ENCODE measurements around the gene CROCC2.

The CROCC2 gene

DNA sequence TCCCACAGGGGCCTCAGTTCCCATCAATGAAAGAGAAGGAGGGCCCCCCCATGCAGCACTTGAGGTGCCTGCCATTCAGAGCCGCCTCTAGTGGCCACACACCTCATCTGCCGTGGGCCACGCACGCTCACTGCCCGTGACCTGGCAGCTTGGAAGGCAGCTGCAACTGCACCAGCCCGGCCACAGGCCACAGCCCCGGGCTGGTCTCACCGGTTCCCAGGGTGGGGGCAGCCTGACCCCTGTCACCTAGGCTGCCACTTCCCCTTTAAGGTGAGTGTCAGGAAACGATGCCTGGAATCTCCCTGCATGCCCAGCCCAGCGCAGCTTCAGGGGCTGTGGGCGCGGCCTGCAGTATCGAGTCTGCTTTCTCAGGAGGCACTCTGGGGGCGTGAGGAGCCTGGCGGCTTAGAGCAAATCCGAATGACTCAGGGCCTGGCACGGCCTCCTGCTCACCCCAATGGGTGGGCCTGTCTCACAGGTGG lies 12.7 kb upstream of the CROCC2 start:
- no peak for DNase-seq

DNA sequence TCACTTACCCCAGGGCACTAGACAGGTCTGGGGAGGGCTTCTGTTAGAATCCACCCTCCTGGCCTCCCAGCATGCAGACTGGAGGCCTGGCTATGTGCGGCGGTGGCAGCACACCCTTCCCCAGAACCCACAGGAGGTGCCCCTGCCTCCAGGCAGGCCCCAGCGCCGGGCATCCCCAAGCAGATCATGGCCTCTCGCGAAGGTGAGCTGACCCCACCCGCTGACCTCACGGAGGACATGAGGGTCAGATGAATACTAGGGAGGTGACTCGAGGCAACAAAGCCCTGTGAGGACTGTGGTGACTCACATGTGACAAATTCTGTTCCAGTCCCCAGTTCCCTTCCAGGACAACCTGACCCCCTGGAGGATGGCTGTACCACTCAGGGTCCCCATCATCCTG lies 12.1 kb upstream of the CROCC2 start:
- DNase-seq: no peak

DNA sequence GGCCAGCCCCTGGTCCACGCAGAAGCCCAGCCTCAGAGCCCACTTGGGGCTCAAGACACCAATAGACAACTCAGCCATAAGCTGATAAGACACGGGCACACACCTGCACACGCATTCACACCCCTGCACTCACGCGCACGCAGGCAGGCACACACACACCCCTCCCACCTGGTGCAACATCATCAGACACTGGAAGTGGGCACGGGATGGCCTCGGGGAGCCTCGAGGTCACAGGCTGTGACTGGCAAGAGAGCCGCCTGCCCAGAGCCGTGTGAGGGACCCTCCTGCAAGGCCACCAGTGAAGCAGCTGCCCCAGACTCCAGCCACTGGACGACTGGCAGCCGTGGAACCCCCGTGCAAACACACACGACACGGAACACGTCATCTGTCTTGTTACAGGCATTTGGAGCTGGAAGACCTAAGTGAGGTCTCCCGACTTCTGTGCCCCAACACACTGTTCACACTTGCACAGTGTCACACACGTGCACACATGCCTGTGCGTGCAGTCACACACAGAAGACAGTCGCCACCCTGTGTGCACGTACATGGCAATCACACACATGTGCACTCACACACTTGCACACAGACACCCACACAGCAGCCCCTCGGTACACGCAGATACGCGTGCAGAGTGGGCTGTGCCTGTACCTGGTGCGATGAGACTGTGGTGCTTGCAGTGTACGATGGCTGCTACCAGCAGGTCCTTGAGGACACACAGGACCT lies 11.1 kb upstream of the CROCC2 start:
- no peak for DNase-seq

DNA sequence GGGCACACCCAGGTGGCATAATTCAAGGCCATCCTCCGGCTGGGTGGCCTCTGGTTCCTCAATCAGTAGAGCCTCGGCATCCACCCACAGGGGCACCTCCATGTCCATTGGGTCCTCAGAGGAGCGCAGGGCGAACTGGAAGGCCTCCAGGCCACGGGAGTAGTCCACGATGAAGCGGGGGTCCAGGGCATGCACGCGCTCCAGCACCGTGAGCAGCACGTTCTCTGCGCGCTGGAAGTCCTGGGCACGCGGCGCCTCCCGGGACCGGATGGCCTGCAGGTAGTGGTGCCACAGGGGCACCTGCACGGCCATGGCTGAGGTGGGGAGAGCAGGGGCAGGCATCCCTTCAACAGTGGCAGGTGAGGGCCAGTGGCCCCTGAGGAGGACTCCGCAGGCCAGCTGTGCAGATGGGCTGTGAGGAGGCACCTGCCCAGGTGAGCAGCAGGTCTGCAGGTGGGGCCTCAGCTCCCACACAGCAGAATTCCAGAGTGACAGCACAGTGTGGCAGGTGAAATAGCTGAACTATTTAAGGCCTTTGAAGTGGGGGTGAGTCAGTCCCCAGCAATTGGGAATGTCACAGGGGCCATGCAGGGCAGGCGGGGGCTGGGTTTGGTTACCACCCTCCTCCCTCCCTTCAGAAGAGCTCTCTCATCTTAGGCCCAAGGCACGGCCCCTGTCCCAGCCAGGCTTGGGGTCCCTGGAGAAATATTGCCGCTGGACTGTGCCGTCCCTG lies 10.3 kb upstream of the CROCC2 start, which contains the start of gene MAB21L4:
Gene MAB21L4, minus strand, starts transcription at position 501 of the 733 bp plus-strand sequence. Its CDS starts 159 bp downstream, at position 342.
- no peak for DNase-seq

DNA sequence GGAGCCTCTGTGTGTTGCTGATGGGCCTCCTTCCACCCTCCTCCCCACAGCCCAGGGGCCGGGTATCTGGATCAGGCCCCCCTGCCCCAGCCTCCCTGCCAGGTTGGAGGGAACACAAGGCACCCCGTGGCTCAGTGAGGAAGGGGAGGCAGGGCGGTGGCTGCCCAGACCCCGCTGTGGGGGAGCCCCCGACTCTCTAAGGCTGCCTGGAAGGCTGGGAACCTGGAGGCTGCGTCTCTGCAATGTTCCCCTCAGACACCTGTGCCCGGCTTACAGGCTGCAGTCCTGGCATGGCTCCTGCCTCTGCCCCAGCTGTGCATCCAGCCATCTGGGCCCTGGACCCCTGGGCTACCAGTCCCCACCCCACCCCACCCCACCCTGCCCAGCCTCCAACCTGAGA lies 9.7 kb upstream of the CROCC2 start:
- no peak for DNase-seq

DNA sequence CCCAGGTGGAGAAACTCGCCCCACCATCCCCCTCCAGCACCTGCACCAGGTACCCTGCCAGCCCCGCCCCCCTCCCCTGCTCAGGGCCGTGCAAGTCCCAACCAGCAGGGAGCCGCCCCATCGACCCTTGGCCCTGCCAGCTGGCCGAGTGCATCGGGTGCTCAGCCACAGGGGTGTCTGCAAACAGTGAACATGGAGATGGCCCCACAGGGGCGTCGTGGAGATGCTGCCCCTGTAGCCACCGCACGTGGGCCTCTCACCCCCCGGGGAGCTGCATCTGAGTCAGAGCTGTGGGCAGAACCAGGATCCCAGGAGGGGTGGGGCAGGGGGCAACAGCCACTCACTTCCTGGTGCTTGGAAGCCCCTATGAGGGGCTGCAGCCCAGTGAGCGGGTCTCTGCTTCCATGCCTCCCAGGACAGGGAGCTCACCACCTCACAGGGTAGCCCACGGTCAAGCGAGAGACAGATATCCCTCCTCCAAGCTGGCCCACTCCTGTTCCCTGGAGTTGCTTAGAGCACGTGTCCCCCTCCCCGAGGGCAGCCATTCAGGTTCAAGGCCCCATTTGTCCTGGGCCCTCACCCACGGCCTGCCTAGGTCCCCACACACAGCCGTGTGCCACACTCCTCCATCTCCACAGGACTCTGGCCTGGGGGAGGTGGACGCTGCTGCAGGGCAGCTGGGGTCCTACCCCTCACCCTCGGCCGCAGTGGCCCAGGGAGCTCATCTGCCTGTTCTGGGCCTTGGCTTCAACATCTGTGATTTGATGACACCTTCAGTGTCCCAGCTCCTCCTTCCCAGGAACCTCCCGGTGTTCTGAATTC lies 9.1 kb upstream of the CROCC2 start:
- DNase-seq: no peak

DNA sequence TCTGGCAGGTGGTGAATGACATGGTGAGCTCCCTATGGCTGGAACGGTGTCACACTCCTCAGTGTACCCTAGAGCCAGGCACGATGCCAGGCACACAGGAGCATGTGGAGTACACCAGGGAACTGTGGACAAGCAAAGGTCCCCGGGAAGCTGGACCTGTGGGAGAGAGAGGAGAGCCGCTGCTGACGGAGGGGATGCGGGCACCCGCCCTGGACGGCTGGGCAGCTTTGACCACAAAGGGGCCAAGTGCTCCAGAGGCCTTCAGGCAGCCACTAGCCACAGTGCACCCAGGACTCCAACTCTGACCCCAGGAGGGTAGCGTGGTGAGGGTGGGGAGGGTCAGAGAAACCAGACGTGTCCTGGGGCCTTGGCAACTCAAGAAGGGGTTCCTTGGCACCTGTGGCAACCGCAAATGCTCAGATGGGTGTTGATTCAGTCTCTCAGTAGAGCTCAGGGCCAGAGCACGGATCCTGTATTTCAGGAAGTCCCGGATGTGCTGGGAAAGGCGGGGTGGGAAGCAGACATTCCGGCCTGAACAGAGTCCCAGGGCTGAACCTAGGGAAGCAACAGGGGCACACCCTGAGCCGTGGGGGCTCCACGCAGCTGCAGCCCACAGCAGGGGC lies 7.9 kb upstream of the CROCC2 start:
- DNase-seq: no peak

DNA sequence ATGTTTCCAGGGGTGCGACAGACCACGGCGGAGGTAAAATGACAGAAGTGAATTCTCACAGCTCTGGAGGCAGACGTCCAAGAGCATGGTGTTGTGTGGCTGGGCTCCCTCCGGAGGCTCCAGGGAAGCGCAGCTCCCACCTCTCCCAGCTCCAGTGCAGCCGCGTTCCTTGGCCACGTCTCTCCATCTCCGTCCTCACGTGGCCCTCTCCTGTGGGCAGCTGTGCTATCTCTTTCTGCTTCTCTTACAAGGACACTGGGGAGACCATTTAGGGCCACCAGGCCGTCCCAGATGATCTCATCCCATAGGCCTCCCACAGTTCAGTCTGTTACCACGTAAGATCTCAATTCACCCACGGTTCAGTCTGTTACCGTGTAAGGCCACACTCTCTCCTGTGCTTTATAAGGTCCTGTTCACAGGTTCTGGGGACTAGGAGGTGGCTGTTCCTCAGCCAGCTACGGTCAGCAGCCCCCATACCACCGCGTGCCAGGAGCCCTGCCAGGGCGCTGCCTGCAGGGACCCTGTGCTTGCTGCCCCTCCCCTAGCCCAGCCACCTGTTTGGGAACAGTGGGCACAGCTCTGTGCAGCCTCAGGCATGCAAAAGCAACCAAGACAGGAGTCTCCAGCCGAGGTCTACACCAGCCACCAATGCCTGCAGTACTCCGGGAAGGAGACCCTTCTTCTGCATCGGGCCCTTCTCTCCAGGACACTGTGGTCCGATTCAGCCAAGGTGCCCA lies 7.2 kb upstream of the CROCC2 start:
- no peak for DNase-seq

DNA sequence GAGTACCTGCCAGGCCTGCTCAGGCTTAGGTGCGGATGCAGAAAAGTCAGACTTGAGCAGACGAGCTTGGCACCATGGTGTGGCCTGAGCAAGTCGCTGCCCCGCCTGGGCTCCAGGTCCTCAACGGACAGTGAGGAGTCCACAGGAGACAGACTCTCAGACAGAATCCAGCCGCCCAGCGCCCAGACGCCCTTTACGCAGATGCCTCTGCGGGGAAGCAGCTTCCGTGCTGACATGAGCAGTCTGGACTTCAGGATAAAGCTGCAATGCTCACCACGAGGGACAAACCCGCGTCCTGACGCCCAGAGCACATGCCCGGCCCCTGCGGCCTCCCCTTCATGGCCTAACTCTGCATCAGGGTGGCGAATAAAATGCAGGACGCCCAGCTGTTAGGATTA lies 6.7 kb upstream of the CROCC2 start:
- DNase-seq: no peak

DNA sequence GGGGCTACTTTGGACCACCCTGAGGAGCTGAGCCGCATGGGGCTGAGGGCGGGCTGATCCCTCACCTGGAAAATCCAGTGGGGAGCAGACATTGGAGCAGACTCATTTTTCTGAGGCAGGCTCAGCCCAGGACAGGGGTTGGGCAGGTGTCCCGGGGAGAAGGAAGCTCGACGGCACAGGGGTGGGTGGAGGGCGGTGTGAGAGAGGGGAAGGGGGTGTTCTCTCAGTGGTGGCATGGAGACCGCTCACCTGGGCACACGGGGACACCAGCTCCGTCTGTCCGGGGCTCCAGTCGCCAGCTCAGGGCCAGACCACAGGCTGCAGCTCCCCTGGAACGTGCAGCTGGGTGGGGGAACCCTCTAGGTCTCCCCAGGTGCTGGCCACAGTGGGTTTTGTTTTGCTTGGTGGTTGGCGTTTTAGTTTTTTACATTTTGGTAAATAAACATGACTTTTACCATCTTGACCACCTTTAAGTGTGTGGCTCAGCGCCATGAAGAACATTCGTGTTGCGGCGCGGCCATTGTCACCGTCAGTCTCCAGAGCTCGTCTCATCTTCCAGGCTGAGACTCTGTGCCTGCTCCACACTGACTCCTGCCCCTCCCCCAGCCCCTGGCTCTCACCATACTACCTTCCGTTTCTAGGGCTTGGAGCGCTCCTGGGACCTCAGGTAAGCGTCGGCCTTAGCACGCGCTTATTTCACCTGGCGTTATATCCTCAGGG lies 5.8 kb upstream of the CROCC2 start:
- no peak for DNase-seq

DNA sequence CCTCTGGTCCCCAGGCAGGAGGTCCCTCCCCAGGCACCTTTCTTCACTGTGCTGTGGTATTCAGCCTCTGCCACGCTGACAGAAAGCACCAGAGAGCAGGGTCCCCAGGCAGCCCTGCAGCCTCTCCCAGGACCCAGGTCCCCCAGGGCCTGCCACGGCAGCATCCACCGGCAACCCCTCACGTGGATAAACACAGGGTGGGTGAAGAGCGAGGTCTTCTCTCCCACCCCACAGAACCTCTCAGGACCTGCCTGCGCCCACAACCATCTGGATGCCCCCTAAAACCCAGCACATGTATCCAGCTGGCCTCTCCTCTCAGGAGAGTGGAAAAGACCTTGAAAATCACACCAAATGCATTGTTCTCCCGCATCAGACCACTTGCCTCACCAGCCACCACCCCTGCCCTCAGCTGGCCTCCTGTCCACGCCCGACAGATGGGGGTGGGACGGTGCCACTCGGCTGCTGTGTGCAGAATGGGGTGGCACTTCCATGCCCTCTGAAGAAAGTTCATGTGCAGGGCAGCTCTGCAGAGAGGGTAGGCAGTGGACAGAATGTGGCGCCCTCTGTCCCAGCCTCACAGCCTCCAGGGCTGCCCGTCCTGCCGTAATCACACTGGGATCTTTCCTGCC lies 4.0 kb upstream of the CROCC2 start:
- DNase-seq: no peak

DNA sequence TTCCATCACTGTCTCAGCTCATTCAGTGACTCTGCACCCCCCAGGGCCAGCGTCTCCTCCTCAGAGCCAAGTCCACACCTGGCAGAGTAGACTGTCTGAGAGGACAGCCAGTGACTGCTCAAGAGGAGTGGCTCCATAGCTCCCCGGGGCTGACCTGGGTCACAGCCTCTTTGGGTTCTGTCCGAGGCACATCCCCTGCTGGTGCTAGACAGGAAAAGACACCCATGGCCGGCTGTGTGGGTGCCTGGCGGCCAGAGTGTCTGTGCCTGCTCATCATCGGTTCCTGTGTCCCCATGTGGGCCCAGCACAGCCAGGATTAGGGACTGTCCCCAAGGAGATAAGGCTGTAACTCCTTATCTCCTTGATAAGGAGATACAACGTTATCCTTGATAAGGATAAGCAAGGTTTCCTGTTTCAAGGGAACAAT lies 3.5 kb upstream of the CROCC2 start:
- DNase-seq: no peak

DNA sequence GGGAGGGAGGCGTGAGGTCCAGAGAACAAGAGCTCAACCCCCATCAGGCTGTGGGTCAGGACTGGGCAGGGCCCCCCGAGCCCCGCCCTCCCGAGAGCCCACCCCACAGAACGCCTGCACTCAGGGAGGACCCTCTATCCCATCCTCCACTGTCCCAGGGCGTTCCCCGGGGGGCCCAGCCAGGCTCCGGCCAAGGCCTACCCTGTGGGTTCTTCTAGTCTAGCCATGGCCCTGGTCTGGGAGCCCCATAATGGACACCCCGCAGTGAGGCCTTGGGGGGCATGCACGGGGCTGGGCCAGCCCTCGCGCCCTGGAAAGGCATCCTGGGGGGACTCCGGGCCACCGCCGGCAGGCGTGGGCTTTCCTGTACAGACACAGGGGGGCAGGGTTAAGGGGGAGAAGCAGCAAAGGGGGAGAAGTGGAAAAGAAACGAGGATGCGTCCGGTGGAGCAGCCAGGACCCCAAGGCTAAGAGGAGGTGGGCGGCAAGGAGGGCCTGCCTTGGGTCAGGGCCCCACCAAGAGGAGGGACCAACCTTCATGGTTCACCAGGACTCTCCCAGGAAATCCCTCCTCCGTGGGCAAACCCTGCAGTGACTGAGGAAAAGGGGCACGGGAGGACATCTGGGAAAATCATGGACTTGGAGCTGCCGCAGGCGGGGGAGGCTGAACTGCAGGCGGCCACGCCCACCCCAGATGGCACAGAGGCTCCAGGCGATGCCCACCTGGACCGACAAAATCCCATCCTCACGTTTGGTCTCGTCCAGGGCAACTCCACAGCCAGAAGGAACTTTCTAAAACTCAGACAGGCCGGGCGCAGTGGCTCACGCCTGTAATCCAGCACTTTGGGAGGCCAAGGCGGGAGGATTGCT lies 2.7 kb upstream of the CROCC2 start:
- DNase-seq: no peak

DNA sequence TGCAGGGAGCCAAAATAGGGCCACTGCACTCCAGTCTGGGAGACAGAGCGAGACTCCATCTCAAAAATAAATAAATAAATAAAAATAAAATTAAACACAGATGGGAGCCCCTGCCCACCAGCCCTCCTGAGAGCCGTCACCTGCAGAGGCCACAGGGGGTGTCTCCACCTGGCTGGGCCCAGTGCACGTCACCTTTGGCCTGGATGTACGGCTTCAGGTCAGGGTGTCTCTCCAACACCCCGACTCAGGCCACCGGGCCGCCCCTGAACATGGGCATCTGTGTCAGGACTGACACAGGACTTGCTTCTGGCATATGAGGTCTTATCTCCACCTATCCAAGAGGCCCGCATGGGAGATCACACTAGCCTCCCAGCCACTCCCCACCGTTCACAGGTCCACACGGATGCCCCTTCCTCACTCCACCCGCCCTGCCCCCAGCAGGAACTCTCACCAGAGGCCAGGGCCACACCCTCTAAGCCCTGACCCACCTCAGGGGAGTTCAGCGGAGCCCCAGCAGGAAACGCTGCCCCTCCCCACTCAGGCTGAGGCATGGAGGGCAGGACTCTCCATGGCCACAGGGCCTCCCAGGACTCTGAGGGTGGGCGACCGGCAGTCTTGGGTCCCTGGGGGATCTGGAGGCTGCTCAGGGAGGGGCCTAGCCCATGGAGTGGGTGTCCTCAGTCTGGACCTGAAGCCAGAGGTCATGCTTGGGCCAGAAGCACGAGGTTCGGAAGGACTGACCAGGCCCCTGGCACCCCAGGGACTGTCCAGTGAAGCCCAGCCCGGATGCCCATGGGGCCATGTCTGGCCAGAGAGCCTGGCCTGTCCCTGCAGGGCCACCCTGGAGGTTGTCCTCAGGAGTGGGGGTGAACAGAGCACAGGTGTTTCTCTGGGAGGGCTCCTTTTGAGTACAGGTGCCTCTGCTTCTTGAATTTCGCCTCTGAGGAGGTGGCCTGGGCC lies 1.6 kb upstream of the CROCC2 start:
- DNase-seq: no peak

DNA sequence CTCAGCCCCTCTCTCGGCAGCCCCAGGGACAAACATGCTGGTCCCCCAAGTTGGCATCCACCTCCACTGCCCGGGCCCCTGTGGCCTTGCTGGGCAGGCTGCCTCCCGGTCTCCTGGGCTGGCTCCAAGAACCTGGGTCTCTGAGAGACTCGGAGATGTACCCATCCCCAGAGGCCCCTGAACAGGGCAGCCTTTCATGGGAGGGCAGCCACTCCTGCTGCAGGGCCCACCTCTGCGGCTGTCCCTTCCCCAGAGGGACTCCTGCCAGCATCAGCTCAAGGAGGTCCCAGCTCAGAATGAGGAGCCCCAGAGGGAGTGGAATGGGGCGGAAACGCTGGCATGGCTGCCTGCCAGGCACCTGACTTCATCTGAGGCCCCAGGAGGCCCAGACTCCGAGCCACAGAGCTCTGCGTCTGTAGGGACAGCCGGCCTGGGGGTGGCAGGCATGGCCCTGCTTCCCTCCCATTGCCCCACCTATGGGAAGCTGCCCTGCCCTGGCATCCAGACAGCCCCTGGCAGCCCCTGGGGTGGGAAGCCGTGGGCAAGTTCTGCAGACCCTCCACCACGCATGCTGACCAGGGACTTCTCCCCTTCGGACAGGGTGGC lies 857 bp upstream of the CROCC2 start:
- no peak for DNase-seq

DNA sequence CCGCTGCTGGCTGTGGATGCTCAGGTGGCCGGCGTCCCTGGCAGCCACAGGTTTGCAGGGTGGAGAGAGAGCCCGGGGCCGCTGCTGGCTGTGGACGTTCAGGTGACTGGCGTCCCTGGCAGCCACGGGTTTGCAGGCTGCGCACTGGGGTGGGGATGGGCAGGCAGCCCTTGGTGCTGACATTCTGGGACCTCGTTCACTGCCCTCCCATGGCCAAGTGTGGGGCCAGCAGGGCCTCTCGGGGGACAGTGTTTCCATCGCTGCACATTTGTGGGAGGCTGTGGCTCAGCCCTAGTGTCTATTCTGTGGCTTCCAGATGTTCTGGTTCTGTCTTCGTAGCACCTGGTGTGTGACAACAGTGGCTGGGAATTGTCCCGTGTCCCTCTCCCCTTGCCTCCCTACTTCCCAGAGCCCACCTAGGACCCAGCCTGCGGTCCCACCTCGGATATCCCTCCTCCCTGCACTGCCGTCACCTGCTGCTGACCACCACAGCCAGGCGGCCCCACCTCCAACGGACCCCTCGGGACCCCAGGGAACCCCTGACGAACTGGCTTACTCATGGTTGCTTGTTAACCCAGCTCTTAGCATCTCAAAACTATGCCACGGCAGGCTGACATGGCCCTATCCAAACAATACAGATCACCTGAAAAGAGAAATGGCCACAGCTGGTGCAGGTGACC lies 915 bp downstream of the CROCC2 start:
- no peak for DNase-seq

DNA sequence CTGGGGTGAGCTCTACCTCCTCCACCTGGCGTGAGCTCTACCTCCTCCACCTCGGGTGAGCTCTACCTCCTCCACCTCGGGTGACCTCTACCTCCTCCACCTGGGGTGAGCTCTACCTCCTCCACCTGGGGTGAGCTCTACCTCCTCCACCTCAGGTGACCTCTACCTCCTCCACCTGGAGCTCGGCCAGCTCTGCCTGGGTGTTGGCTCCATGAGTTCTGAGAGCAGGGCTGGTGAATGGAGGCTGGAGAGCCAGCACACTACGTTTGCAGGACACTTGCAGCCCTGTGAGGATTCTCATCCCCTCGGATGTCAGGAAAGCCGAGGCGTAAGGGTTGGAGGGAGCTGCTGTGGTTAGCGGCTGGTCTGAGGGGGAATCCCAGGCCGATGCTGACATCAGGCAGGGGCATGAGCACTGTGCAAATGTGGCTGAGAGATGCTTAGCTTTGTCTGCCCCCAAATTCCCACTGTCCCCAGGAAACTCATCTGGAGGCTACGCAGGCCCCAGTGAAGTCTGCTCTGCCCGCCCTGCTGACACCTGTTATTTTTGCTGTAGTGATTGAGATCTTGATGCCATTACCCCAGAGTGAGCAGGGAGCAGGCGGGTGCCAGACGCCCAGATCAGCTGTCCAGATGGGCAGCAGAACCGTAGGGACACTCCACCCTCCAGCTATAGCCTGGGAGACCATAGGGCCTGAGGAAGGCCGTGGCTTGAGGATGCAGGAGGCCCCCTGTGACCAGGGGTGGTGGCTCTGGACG lies 3.3 kb downstream of the CROCC2 start:
- no peak for DNase-seq

Data from SIG-M5 (cell line).